SW480 (cell line): ENCODE measurements around the gene RHEBL1.

Experiments used
- DNase-seq: peaks from one replicate; pipeline ENCODE4 v3.0.0-alpha.2; 2016; ENCODE audit warnings: low spot score

RHEBL1 gene

DNA sequence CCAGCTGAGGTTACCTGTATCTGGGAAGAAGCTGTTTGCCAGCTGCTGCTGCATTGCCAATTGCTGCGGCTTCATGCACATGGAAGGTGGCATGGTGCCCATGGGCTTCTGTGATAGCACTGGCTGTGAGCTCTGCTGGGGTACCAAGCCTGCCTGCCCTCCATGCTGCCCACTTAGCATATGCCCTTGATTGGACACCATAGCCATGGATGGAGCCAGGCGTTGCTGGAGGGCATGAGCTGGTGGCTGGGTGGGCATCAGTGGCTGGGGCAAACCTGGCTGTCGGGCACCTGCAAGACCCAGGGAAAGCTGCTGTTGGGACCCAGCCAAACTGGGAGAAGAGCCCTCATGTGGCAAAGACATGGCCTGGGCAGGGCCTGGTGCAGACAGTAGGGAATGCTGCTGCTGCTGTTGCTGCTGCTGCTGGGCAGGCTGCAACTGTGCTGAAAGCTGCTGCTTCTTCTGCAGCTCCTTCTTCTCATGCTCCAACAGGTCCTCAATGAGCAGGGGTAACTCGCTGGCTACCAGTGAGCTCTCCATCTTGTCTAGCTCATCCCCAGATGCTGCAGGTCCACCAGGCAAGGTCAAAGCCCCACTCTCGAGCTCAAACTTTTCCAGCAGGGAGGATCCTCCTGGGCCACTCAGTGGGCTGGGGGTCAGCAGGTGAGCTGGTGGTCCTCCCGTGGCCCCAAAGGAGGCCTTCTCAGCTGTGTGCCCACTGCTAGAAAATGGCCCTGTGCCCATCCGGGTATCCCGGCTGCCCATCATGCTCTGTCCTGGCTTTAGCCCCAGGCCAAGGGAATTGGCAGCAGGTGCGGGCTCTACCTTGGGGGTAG is 32.5 kb downstream of the RHEBL1 start:
- DNase-seq = no peak

DNA sequence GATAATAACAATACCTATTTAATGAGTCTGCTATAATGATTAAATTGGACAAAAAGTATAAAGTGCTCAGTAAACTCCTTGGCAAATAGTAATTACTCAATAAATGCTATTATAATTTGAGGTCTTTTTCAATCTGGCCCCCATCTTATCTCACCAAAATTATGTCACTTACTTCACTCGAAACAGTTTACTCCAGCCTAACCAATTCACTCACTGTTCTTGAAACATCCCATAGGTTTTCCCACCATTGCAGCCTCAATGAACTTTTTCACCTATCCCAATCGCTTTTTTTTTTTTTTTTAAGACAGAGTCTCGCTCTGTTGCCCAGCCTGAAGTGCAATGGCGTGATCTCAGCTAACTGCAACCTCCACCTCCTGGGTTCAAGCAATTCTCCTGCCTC is 33.8 kb downstream of the RHEBL1 start:
- no peak for DNase-seq

DNA sequence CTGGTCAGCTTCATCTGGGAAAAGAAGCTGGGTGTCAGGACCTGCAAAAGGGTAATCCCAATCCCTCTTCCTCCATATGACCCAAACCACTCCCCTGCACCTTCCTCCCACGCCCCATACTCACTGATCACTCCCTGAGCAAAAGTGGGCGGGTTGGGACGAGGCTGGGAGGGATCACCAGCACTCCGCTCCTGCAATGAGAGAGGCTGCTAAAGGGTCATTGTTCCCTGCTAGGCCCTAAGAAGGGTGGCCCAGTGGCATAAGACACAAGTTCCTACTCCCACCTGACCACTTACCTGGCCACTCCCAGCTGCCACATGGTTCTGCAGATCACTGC is 35.5 kb downstream of the RHEBL1 start:
- no peak for DNase-seq

DNA sequence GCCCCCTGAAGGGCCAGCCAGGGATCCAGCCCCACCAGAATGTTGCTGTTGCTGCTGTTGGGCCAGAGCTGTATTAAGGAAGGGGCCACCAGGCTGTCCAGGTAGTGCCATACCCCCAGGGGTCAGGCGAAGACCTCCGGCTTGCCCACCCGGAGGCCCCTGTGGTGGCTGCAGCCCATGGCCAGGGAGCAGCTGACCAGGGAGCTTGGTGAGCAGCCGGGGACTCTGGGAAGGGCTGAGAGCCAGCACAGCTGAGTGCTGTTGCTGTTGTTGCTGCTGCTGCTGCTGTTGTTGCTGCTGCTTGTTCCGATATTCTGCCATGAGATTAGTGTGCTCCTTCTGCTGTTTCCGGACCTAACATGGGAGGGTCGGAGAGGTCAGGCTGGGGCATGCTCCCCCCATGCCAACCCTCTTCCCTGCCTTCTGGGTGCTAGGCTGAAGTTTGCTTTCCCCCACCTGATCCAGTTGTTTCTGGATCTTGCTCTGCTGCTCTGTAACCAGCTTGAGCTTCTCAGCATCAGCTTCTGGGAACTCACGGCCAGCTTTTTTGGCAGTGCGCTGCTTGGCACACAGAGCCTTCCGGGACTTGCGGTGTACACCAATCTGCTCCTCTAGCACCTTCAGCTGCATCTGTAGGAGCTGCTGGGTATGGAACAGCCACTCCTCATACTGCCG is 36.0 kb downstream of the RHEBL1 start:
- no peak for DNase-seq

DNA sequence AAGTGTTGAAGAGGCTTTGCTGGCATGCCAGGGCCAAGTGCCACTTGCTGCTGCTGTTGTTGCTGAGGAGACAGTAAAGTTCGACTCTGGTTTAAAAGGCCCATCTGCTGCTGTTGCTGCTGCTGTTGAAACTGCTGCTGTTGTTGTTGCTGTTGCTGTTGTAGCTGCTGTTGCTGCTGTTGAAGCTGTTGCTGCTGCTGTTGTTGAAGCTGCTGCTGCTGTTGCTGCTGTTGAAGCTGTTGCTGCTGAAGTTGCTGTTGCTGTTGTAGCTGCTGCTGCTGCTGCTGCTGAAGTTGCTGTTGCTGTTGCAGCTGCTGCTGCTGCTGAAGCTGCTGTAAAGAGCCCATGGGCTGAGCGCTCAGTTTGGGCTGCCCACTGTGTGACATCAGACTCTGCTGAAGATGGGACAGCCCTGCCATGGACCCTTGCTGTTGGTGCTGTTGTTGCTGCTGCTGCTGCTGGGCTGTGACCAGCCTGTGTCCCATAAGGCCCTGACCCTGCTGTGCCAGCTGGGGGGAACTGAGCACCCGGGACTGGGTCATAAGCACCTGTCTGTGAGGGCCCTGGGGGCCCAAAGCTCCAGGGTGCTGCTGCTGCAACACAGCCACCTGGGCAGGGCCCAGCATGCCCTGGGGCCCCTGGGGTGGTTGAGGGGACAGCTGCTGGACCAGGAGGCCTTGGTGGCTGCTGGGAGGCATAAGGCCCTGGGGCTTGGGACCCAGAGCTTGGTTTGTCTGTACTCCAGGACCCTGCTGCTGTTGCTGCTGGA is 36.9 kb downstream of the RHEBL1 start:
- no peak for DNase-seq

DNA sequence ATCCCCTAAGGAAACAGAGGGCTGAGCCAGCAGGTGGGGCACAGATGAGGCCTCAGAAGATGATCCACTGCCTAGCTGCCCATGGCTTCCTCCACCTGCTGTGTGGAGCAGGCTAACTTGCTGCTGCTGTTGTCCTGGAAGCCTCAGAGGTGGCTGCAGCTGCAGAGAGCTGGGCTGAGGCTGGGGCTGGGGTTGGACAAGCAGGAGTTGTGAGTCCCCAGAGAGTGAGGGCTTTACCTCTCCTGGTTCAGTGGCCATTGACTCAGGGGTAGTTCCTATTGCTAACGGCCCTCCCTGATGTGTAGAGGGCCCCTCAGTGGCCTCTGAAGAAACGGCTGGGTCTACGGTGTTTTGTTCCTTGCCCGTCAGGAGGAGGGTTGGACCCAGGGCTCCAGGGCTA is 37.5 kb downstream of the RHEBL1 start:
- DNase-seq = no peak

DNA sequence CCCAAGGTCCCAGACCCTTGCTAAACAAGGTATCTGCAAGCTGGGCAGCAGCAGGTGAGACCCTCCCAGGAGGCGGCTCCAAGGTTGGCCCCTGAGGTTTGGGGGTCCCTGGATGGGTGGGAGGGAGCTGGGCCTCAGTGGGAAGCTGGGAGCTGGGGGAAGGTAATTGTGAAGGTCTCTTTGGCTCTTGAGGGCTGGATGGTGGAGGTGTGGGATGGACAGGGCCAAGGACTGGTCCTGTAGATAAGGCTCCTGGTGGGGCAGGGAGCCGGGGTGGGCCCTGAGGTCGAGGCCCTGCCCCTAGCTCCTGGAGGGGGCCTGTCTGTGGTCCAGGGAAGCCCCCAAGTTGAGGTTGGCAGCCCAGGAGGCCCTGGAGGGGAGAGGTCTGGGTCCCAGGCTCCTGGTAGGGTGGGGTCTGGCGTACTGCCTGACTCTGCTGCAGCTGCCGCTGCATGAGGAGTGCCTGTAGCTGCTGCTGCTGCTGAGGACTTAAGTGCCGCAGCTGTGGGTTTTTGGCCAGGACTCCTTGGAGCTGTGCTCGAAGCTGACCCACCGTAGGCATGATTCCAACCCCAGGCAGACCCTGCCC is 38.1 kb downstream of the RHEBL1 start:
- DNase-seq = no peak

DNA sequence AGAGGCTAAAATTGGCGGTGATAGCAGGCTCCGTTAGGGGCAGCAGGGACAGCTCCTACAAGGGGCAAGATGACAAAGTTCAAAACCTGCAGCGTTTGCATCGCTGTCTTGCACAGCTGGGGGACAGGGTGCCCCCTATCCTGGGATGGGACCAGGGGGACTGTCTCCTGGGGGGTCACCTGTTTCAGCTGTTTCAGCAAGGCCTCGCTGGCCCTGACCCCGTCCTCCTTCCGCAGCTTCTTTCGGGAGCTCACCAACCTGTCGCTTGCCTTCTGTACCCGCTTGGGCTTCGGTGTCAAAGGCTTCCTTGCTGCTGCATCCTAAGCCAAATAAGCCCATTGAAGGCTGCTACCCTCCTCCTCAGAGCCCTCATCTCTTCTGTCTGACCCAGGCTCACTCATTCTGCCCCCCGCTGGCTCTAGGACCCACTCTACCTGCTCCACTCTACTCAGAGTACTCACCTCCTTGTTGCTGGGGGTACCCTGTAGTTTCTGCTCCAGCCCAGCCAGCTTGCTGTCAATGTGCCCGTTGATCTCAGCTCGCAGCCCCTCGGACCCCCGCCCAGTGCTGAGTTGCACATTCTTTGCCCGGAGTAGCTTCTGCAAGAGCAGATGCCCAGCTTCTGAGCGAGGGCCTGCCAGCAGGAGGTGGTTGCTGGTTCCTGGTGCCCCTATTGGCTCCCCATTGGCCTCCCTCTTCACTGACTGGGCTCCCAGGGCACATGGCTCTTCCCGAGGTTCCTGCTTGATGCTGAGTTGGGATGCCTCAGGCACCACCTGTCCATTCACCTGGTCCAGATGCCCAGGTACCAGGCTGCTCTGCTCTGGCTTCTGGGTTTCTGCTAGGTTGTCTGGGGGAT is 38.8 kb downstream of the RHEBL1 start:
- no peak for DNase-seq

DNA sequence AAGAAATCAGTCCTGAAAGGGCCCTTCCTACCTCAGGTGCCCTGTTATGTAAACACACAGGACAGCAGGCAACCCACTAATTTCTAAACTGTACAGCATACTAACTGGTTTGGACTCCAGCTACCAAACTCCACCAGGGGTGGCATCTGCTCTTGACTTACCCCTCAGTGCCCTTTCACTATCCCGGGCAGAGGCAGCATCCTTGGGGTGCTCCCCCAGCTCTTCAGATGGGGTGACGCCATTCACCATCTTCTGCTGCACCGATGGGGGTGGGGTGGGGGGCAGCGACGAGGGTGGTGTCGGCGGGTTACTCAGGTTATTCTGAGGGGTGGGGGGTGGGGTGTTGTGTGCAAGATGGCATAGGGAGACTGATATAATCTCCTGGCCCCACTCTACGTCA is 39.7 kb downstream of the RHEBL1 start:
- no peak for DNase-seq

DNA sequence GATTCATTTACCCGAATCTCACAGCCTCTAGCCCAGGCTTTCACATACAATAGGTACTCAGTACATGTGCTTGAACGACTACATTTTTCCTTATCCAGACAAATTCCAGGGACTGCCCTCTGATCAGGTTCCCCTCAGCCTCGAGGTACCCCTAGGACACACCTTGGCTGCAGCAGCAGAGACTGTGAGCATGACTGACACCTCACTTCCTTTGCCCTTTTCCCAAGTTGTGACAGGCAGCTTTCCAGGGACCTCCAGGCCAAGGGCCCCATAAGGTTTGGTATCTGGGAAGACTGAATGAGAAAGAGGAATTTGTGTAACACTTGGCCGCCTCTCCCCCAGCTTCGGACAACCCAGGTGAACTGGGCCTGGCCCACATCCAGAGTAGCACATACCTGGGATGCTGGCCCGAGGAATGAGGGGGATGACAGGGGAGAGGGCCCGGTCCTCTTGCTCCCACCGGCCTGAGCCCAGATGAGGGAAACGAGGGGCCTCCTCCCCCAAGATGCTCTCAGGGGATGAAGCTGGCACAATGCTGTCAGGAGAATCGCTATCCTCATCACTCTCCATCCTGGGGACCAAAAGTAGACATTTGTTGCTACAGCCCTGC is 41.0 kb downstream of the RHEBL1 start:
- no peak for DNase-seq

DNA sequence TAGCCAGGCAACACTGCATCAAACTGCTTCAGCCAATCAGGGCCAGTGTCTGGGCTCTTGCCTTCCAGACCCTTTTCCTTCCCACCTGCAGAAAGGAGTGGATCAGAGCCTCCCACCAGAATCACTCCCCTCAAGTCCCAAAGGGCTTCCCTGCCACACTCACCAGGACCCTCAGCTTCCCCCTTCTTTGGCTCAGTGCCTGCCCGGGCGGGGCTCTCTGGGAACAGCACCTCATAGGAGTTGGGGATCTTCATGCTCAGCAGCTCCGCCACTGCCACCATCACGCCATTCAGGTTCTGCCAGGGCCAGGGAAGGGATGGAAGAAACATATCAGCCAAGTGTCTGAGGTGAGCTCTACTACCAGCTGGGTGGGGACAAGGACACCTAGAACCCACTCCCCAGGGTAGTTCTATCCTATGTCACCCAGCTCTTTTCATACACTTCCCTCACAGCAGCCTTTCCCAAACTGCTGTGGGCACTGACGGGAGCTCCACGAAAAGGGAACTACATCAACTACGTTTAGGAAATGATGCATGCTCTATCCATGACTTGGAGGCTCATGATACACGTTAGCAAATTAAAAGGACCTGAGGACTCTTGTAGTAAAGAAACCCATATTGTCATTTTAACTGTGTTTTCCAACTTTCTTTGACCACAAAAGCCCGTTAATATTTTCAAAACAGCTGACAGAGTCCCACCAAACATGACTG is 41.8 kb downstream of the RHEBL1 start:
- no peak for DNase-seq

DNA sequence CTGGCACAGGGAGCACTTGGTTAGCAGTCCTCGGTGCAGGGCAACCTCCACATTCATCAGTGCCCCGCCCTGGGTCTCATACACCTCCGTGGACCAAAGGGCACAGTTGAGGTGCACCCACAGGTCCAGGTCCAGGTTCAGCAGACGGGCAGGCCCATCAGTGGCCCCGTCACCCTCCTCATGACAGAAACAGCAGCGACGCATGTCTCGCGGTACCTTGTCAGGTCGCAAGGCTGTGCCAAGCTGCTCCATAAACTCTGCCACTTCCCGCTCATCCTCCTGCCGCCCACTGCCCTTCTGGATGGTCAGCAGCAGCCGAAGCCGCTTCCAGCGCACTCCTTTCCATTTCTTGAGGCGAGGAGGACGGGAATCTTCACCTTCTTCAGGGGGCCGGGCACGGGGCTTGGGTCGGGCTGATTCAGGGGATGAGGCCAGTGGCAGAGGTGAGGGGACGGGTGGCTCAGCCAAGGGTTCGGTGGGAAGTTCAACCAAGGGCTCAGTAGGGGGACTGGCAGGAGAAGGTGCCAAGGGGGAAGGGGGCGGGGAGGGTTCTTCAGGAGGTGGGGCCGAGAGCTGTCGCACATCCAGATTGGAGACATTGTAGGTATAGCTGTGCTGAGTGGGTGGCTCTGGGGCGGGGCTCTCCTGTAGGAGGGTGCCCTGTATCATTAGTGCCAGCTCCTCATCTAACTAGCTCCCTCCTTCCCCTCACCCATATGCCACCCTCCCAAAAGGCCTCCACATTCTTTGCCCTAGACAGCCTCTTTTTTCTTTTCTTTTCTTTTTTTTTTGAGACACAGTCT is 42.9 kb downstream of the RHEBL1 start:
- no peak for DNase-seq

DNA sequence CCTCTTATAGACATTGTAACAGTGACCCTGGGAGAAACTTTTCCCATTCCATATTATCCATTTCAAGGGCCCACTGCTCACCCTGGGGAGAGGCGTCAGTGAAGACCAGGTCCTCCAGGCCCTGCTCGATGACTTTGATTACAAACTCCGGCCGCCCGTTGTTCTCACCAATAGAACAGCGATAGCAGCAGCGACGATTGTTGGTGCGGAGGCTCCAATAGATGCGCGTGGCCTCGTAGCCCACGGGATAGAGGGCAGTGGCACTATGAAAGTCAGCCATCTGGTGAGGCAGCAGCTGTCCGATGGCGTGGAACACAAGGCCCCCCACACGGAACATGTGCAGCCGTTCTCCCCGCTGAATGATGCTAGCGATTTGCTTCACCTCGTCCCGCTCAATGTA is 43.7 kb downstream of the RHEBL1 start:
- no peak for DNase-seq

DNA sequence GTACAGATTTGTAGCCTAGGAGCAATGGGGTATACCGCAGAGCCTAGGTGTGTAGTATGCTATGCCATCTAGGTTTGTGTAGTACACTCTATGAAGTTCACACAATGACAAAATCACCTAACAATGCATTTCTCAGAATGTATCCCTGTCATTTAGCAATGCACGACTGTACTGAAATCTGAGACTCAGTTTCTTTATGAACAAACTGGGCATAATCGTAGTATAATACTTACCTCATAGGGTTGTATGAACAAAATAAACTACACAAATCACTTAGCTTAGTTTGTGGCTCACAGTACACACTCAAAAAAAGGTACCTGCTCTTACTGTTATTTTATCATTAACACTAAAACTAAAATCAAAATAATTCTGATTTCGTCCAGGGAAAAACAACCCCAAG is 44.3 kb downstream of the RHEBL1 start:
- DNase-seq = no peak

DNA sequence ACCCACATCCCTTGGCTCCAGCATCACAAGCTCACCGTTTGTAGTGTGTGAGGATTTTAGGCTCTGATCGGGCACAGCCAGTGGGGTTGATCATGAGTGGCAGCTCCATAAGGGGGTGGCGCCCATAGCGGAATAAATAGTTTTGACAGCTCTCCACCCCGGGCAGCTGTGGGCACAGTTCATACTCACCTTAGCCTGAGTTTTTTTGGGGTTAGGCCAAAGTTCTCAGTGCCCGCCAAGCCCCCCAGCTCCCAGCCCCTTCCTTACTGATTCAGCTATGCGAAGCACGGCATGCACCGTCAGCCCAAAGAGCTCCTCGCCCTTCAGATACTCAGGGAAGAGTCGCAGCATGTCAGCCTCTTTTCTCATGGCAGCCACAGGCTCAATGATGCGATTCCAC is 45.2 kb downstream of the RHEBL1 start:
- no peak for DNase-seq

DNA sequence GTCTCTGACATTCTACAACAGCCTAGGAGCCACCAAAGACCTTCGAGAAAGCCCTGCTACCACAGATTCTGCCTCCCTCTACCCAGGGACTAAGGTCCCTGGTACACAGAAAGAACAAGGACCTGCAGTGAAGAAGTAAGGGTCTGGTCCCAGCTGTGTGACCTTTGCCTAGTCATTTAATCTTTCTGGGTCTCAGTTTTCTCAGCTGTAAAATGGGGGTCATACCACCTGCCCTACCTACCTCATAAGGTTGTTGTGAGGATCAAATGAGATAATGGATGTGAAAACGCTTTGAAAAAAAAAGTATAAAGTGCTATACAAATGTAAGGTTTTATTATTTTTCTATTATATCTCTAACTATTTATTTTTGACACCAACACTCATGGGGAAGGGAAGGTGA is 46.0 kb downstream of the RHEBL1 start:
- no peak for DNase-seq

DNA sequence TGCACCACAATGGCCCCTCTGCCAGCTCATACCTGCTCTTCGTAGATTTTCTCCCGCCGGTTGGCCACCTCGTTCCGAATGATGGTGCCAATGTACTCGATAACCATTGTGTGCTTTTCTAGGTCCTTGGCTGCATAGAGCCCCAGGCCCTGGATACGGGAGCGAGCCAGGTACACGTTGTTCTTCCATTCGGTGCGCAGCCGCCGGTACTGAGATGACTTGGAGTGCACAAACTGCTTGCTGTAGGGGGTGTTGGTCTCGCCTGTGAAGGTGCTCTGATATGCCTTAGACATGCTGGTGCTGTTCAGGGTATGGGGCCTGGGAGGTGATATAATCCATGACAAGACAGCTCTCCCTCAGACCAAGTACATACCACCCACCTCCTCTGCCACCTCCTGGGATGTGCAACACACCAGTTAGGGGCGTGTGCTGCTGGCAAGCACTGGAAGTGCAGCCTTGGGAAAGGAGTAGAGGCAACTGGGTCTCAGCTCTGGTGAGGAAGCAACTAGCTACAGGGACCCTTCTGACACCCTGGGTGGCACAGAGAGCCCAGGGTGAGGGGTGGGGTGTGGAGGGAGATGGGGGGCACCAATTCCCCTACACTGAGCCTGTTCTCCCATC is 47.1 kb downstream of the RHEBL1 start:
- DNase-seq = no peak

DNA sequence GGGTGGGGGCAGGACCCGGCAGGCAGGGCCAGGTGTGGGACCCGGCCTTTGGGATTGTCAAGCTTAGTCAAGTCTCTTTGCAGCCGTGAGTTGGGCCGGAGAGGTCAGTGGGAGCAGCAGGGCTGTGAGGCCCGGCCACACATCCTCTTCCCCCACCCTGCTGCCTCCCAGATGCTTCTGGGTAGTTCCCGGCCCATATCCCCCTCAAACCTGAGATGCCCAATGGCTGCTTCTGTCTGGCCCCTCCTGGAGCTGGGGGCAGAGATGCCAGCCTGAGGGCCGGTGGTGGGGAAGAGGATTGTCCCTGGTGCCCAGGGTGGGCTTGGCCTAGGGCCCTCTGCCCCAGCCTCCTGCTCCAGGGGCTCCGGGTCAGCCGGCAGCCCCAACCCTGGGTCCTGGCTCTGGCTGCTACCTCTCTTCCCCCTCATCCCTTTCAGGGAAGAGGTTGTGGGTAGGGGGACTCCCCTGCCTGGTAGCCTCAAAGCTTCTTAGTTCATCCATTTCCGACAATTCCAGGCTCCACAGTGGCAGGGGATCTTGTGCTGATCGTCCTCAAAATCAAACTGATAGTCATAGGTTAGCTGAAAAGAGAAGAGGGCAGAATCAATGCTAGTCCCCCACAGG is 48.4 kb downstream of the RHEBL1 start:
- DNase-seq = no peak

DNA sequence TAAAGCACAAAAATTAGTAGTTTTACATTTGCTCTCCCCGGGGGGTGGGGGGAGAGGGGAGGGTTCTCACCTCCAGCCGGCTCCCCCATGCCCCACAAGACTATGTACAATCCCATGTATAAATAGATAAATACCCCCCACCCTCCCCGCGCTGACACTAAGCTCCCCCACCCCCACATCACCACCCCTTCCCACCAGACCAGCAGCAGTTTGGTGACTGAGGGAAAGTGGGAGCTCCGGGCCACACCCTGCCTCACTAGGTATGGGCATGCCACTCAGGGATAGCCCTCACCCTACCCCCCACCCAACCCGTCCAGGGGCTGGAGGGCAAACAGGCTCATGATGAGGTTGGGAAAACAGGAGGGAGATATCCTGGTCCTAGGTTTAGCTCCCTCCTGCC is 49.3 kb downstream of the RHEBL1 start:
- DNase-seq = no peak
